IPS-18a (cell line): ENCODE results near the gene RBM23.
A peak's percentile ranks its signal among the peaks of the same experiment; 100 is the strongest.
"Not testable (repeated sequence)": the region's sequence is repeated elsewhere in the genome, so short reads cannot be mapped to it uniquely, and the experiment has no call there.

Experiments used
- H3K27ac ChIP-seq: one replicate; pipeline ENCODE4 v1.5.1; 2013; ENCODE audit warnings: low read length
- H3K27me3 ChIP-seq: one replicate; pipeline ENCODE4 v1.6.1; 2013; ENCODE audit warnings: mild to moderate bottlenecking, low read length; ENCODE audit not compliant: control insufficient read depth, insufficient read depth
- H3K36me3 ChIP-seq: one replicate; pipeline ENCODE4 v1.6.1; 2013; ENCODE audit warnings: low read depth, low read length; ENCODE audit not compliant: control insufficient read depth
- H3K4me1 ChIP-seq: one replicate; pipeline ENCODE4 v1.6.1; 2013; ENCODE audit warnings: low read depth, low read length; ENCODE audit not compliant: control insufficient read depth
- H3K4me3 ChIP-seq: one replicate; pipeline ENCODE4 v1.5.1; 2013; ENCODE audit warnings: low read length
- H3K9ac ChIP-seq: one replicate; pipeline ENCODE4 v1.6.1; 2013; ENCODE audit warnings: mild to moderate bottlenecking, low read length, moderate library complexity
- H3K9me3 ChIP-seq: one replicate; pipeline ENCODE4 v1.6.1; 2013; ENCODE audit warnings: low read depth, low read length; ENCODE audit not compliant: control insufficient read depth

The RBM23 gene

DNA sequence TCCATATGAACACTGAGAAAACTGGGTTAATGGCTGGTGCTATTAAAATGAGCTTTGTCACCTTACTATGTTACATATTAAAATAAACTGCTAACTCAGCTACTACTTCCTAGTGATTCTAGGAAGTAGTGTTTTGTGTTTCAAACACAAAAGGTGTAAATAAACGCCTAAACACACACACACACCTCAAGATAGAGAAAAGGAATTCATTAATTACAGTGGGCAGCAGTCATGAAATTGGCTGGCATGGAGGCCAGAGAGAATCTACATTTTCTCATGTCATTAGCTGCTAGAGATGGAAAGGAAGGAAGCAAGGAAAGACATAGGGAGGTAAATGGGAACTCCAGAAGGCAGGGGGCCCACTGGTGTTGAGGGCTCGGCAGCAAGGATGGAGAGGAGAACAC lies 11.0 kb upstream of the RBM23 start:
- Histone ChIP-seq H3K27me3 (no peaks in the 10 kb centered on the region), H3K9me3 (no peaks in the 10 kb centered on the region), H3K4me3 (peak overlapping the region; percentile 79), H3K36me3 (peaks cover 21% of the 10 kb centered on the region), H3K4me1 (peaks cover 7% of the 10 kb centered on the region), H3K27ac (peak overlapping the region; percentile 14), H3K9ac (peak overlapping the region; percentile 60)

DNA sequence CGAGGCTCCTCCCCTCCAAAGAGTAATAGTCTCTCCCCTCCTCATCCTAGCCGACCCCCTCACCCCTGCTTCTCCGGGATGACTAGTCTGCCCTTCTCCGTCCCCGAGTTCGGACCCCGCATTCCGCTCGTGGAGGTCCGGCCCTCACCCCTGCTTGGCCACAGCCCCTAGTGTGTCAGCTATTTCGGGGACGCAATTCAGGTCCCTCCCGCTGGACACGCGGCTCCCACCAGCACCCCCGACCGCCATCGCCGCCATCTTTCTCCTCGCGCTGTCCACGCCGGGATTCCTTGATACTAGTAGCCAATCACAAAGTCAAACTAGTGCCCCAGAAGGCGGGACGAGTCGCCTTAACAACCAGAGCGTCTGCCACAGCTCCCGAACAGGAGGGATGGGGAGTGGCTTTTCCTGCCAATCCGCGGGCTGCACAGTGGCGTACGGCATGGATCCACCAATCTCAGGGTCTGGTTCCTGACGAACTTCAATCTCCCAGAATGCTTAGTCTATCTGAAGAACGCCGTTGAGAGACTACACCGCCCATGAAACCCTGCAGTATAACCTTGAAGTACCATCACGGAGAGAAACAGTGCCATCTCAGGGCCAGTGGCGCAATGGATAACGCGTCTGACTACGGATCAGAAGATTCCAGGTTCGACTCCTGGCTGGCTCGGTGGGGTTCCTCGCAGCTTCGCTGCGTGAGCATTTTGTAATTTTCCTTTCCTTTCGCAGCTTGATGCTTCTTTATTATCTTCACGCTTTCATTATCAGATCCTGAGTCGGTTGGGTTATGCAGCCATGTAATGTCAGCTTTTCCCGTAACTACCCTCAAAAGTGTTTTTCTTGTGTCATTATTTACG lies 10.4 kb upstream of the RBM23 start, which contains the start of gene PRMT5:
Gene PRMT5, minus strand, starts transcription at position 273 of the 857 bp plus-strand sequence. Its CDS starts 15 bp downstream, at position 258.
- Histone ChIP-seq H3K4me3 (peak within 1 kb of the TSS; percentile 79), H3K27me3 (no peaks in the 10 kb centered on the region), H3K4me1 (peaks cover 7% of the 10 kb centered on the region), H3K9ac (peak within 1 kb of the TSS; percentile 87), H3K9me3 (no peaks in the 10 kb centered on the region), H3K27ac (peak within 1 kb of the TSS; percentile 89), H3K36me3 (peaks cover 27% of the 10 kb centered on the region)

DNA sequence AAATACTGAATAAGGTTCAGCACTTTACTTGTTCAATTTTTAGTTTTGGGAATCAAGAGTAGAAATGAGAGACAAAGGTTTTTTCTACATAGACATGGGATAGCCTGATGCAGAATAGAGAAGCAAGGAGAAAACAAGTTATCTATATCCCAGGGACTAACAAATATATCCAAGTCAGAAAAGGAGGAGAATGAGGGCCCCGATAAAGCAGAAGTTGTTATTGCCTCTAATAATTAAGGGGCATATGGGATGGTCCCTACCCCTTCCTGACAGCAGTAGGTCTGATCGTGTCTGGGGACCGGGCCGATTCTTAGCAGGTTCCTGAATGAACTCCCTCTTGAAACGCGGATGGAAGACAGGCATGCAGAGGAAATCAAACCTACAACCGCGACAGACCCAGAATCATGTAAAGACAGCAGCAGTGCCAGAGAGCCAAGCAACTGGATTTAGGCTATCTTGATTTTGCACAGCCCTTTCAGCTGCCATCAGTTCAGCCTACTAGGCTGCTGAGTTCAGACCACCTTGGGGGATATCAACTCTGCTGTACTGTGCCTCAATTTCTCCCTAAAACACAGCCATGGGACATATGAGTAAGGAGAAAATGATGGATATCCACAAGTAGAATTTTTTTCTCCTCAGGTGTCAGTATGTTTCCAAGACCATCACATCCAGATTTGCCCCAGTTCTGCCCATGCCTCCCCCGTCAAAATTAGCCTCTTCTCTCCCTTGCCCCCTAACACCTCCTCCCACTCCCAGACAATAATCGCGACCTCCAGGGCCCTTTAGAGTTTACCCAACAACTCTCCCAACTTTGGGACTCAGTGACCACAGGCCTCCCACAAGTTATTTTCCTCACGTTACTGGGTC lies 9.5 kb upstream of the RBM23 start:
- Histone ChIP-seq H3K9ac (peak overlapping the region; percentile 87), H3K27ac (peak overlapping the region; percentile 89), H3K4me1 (peaks cover 7% of the 10 kb centered on the region), H3K9me3 (no peaks in the 10 kb centered on the region), H3K4me3 (peak overlapping the region; percentile 79), H3K27me3 (no peaks in the 10 kb centered on the region), H3K36me3 (peaks cover 34% of the 10 kb centered on the region)

DNA sequence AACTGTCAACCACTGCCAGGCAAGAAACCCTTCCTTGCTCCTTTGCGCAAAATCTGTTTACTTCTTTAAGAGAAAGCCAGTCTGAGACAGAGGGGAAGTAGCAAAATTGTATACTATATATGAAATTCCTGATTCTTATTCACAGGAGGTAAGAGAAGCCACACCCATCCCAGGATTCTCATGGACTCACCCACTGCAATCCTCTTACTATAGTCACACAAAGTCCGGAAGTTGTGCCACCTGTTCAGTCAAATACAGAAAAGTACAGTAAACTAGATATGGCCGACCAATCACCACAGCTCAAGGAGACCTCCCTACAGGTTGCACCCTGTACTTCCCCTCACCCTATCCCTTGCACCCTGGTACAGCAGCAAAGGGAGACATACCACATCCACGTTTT lies 7.4 kb upstream of the RBM23 start:
- Histone ChIP-seq H3K9ac (no peak overlapping the region), H3K4me3 (no peak overlapping the region), H3K27ac (no peak overlapping the region), H3K4me1 (peaks cover 7% of the 10 kb centered on the region), H3K36me3 (peaks cover 52% of the 10 kb centered on the region), H3K27me3 (no peaks in the 10 kb centered on the region), H3K9me3 (no peaks in the 10 kb centered on the region)

DNA sequence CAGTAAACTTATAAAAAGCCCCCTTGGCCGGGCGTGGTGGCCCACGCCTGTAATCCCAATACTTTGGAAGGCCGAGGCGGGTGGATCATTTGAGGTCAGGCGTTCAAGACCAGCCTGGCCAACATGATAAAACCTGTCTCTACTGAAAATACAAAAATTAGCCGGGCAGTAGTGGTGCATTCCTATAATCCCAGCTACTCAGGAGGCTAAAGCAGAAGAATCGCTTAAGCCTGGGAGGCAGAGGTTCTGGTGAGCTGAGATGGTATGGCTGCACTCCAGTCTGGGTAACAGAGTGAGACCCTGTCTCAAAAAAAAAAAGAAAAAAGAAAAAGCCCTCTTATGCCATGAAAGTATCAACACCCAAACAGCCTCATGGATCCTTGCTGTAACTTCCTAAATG lies 6.6 kb upstream of the RBM23 start:
- H3K27me3 ChIP-seq: no peaks in the 10 kb centered on the region
- H3K36me3 ChIP-seq: peaks cover 60% of the 10 kb centered on the region
- no peak overlapping the region for H3K27ac ChIP-seq

DNA sequence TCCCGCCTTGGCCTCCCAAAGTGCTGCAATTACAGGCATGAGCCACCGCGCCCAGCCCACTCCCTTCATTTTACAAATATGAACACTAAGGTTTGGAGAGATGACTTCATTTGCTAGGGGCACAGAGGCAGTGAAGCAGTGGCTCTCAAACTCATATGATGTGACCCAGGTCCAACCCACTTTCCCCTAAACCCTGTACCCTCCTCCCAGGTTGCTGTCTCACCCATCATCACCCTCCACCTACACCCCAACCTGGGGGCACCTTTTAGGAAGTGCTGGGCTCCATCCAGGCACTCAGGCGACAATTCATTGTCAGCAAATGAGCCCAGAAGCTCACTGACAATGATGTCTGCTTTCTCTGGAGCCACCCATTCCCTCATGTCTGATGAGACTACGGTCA lies 4.8 kb upstream of the RBM23 start:
- H3K9me3 ChIP-seq: no peaks in the 10 kb centered on the region
- no peak overlapping the region for H3K9ac ChIP-seq
- peaks cover 61% of the 10 kb centered on the region for H3K36me3 ChIP-seq
- no peak overlapping the region for H3K27ac ChIP-seq
- H3K4me1 ChIP-seq: peaks cover 14% of the 10 kb centered on the region
- H3K27me3 ChIP-seq: no peaks in the 10 kb centered on the region
- no peak overlapping the region for H3K4me3 ChIP-seq

More for the DNA sequence above, 6.6 kb upstream of the RBM23 start:
- H3K4me3 ChIP-seq: no peak overlapping the region
- no peaks in the 10 kb centered on the region for H3K9me3 ChIP-seq
- H3K9ac ChIP-seq: no peak overlapping the region
- H3K4me1 ChIP-seq: peaks cover 7% of the 10 kb centered on the region

DNA sequence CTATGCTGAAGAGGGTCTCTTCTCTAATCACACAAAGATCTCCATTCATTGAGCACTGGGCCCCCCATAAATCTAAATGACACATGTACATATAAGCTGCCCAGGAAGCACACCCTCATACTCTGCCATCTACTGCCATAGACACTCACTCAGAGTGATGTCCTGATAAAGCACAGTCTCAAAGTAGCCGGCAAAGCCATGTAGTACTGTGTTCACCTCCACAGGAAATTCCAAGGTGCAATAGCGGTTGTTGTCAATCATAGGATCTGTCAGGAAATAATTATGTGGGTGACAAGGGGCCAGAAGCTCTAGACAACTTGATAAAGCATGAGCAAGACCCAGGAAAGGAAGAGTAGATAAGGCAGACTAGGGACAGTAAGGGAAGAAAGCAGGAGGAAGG lies 3.3 kb upstream of the RBM23 start:
- H3K9me3 ChIP-seq: no peaks in the 10 kb centered on the region

DNA sequence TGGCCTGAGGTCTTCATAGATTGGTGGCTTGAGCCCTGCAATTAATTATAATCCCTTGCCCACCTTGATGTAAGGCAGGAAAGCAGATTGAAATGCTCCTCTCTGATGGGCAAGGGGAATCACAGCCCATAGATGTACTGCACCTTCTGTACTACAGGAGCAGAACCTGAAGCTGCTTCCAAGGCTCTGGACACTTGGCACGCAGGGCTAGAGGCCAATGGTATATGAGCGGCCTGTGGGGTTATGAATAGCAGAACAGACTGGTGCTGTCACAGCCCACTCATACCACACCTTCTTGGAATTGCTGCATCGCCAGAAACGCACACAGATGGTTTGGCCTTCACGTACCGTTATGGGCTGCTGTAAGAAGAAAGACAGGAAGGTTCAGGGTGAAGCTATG lies 1.7 kb upstream of the RBM23 start:
- no peak overlapping the region for H3K27ac ChIP-seq
- no peaks in the 10 kb centered on the region for H3K27me3 ChIP-seq
- H3K36me3 ChIP-seq: peaks cover 60% of the 10 kb centered on the region
- H3K4me3 ChIP-seq: no peak overlapping the region
- no peaks in the 10 kb centered on the region for H3K9me3 ChIP-seq
- peaks cover 7% of the 10 kb centered on the region for H3K4me1 ChIP-seq
- no peak overlapping the region for H3K9ac ChIP-seq

More for the DNA sequence above, 3.3 kb upstream of the RBM23 start:
- Histone ChIP-seq H3K27ac (no peak overlapping the region), H3K27me3 (no peaks in the 10 kb centered on the region), H3K36me3 (peaks cover 62% of the 10 kb centered on the region), H3K9ac (no peak overlapping the region), H3K4me1 (peaks cover 7% of the 10 kb centered on the region), H3K4me3 (no peak overlapping the region)

DNA sequence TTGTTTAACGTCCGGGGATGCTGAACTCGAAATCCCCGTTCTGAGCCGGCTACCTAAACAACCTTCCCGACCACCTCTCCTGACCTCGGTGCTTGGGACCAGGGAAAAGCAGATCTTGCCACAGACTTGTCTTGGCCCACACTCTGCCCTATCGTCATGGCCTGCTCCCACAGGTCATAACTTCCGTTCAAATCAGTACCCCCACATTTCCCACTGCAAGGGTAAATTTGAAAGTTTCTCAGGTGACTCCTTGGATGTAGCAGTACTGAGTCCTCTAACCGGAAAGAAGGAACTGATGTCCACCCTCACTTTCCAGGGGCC lies 612 bp upstream of the RBM23 start:
- Histone ChIP-seq H3K36me3 (peaks cover 51% of the 10 kb centered on the region), H3K9ac (peak overlapping the region; percentile 49), H3K27me3 (no peaks in the 10 kb centered on the region), H3K4me3 (peak overlapping the region; percentile 55), H3K9me3 (no peaks in the 10 kb centered on the region), H3K4me1 (peaks cover 7% of the 10 kb centered on the region), H3K27ac (peak overlapping the region; percentile 25)

DNA sequence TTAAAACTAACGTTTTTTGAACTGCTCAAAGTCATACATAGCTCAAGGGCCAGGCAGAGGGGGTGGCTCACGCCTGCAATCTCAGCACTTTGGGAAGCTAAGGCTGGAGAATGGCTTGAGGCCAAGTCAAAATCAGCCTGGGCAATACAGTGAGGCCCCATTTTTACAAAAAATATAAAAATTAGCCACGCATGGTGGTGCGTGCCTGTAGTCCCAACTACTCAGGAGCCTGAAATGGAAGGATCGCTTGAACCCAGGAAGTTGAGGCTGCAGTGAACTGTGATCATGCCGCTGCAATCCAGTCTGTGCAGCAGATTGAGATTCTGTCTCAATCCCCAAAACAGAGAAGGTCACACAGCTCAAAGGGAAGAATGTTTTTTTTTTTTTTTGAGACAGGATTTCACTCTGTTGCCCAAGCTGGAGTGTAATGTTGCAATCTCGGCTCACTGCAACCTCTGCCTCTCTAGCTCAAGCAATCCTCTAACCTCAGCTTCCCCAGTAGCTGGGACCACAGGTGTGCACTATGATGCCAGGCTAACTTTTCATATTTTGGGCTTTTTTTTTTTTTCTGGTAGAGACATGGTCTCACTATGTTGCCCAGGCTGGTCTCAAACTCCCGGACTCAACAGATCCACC lies 2.9 kb downstream of the RBM23 start:
- Histone ChIP-seq H3K9me3 (no peaks in the 10 kb centered on the region), H3K27ac (no peak overlapping the region), H3K4me1 (peaks cover 7% of the 10 kb centered on the region), H3K36me3 (peaks cover 24% of the 10 kb centered on the region), H3K4me3 (no peak overlapping the region), H3K9ac (no peak overlapping the region), H3K27me3 (no peaks in the 10 kb centered on the region)

DNA sequence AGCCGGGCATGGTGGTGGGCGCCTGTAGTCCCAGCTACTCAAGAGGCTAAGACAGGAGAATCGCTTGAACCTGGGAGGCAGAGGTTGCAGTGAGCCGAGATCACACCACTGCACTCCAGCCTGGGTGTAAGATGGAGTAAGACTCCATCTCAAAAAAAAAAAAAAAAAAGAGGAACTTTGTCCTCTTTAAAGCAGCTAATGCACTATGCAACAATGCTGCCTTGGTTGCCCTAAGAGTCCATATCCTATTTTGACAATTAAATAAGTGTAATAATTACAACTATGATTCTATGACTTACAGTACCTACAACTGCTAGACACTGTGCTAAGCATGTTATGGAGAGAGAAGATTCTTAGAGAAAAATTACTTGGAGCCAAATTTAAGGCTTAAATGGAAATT lies 4.1 kb downstream of the RBM23 start:
- H3K4me1 ChIP-seq, H3K9me3 ChIP-seq, H3K4me3 ChIP-seq, H3K9ac ChIP-seq, H3K27me3 ChIP-seq, H3K27ac ChIP-seq: not testable (repeated sequence)
- peaks cover 22% of the 10 kb centered on the region for H3K36me3 ChIP-seq
